Measurements from ENCODE around the gene KRTAP9-6.
"Not testable (repeated sequence)": the region's sequence is repeated elsewhere in the genome, so short reads cannot be mapped to it uniquely, and the experiment has no call there.

GRCh38 chr17:41271323-41271722 is 6.1 kb downstream of the KRTAP9-6 start:
- TF ChIP-seq, protein P1, sequence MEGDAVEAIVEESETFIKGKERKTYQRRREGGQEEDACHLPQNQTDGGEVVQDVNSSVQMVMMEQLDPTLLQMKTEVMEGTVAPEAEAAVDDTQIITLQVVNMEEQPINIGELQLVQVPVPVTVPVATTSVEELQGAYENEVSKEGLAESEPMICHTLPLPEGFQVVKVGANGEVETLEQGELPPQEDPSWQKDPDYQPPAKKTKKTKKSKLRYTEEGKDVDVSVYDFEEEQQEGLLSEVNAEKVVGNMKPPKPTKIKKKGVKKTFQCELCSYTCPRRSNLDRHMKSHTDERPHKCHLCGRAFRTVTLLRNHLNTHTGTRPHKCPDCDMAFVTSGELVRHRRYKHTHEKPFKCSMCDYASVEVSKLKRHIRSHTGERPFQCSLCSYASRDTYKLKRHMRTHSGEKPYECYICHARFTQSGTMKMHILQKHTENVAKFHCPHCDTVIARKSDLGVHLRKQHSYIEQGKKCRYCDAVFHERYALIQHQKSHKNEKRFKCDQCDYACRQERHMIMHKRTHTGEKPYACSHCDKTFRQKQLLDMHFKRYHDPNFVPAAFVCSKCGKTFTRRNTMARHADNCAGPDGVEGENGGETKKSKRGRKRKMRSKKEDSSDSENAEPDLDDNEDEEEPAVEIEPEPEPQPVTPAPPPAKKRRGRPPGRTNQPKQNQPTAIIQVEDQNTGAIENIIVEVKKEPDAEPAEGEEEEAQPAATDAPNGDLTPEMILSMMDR (IDR thresholded peaks at IDR 0.05): not testable (repeated sequence)
- TF ChIP-seq POLR2AphosphoS5, POLR2A (IDR thresholded peaks at IDR 0.05): not testable (repeated sequence)

All from breast epithelium (tissue), 3 donors.